DMS79 treated with DMSO at 0.1 percent for 48 hours (cell line): Measurements from ENCODE around the gene ZNF273.

Experiments
- DNase-seq: peaks from one replicate; lab custom pipeline; 2025; lab: John Stamatoyannopoulos, UW

Gene ZNF273

GRCh38 chr7:64876792-64877713 lies 26.0 kb upstream of the ZNF273 start:
- peak; percentile 64 for DNase-seq

- DNase-seq: no peak
These were observed 25.1 kb upstream of the ZNF273 start for GRCh38 chr7:64877714-64878610.

- DNase-seq: no peak
These were observed 24.4 kb upstream of the ZNF273 start for GRCh38 chr7:64878684-64879083.

DNA sequence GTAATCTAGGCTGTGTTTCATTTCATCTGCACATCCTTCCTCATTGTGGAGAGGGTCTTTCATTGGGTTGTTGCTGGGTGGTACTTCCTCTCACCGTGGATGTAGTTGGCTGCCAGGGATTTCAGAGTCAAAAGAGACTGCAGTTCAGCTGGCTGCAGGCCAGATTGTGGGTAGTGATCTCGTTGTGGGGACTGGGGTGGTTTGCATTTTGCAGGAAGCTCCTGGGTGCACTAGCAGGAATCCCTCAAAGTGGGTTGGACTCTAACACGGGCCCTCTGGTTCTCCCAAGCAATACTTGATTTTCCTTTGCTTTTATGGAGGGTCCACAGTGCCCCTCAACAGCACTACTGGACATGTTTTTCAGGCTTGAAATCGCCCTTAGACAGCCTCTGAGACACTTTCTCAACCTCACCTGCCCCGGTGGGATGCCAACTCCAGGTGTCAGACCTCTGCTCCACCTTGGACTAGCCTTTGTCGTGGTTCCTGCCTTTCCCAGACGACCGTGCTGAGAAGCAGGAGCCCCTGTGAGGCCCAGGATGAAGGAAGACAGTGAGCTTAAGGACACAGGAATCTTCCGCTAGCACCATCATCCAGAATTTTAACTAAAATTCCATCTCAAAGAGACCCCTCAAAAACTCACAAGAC lies 23.9 kb upstream of the ZNF273 start:
- DNase-seq: no peak

- DNase-seq: no peak
These were observed 23.3 kb upstream of the ZNF273 start for GRCh38 chr7:64879800-64880199.

DNA sequence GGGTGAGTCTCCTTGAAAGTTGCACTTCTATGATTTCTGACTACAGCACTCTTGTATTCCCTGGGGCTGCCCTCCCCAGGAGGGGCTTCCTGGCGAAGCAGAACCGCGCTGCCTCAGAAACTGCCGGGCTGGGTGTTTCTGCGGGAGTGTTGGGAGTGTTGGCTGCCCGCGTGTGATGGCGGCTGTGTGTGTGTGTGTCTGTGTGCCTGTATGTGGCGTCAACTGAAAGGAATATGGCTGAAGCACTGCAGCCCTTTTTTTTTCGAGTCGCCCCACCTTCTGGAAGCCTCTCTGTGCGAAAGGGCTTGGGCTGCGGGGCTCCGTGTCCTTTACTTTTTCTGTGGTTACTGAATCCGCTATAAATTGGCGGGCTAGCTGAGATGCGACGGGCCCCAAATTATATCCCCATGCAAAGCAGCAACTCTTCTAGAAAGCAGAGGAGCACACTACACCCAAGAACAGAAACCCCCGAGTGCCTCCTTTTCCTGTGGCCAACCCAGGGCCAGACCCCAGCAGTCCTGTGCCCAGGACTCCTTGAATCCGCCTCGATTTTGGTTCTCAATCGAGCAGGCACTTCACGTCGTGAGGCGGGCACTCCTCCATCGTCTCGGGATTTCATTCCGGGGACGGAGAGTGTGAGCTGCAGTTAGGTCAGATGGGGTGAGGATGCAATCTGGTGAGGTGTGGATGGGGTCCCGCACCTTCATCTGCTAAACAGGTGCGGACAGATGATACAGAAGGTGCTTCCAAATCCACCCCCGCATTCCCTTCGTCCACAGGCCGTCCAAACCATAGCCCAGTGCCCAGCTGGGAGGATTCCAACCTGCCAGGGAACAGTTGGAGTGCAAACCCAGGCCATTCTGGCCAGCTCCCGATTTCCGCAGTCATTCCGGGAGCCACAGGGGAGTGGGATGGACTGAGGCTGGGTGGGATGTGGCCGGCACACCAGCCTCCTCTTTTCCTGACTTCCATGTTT lies 22.5 kb upstream of the ZNF273 start:
- no peak for DNase-seq

GRCh38 chr7:64881461-64882287 lies 21.4 kb upstream of the ZNF273 start:
- DNase-seq: no peak

- DNase-seq: no peak
These were observed 20.5 kb upstream of the ZNF273 start for GRCh38 chr7:64882341-64883112.

- DNase-seq: no peak
These were observed 19.8 kb upstream of the ZNF273 start for GRCh38 chr7:64883113-64883905.

GRCh38 chr7:64884085-64884912 lies 18.8 kb upstream of the ZNF273 start:
- DNase-seq: no peak

GRCh38 chr7:64884913-64885370 lies 18.1 kb upstream of the ZNF273 start:
- DNase-seq: no peak

GRCh38 chr7:64885520-64886240 lies 17.4 kb upstream of the ZNF273 start:
- DNase-seq: no peak

- DNase-seq: no peak
These were observed 16.0 kb upstream of the ZNF273 start for GRCh38 chr7:64886956-64887545.

- DNase-seq: peak; percentile 13
These were observed 15.1 kb upstream of the ZNF273 start for GRCh38 chr7:64887756-64888508.

- DNase-seq: no peak
These were observed 14.5 kb upstream of the ZNF273 start for GRCh38 chr7:64888561-64888900.
